K562 (cell line): ENCODE measurements around the gene APOA1. TPM values are rescaled to one million over a fixed set of nuclear protein-coding genes. Genes with fewer than 3 reads are reported as not detected.

ENCODE experiments used
- ATAC-seq: fragments of 200-7000 bp; cut with Tn5 transposase; 3 replicates; pipeline ENCODE4 v1.9.1; 2020; ENCODE audit warnings: moderate library complexity
- BruUV-seq: library from RNA; stranded (reverse); fragments of 400-500 nt; replicated peaks from 2 replicates; lab custom pipeline; 2021; lab: Mats Ljungman, UMichigan
- CTCF ChIA-PET: fragments of 300-600 bp; formaldehyde crosslinking; extraction: SDS; loops from one replicate; lab custom pipeline; 2021; ENCODE audit warnings: low intra/inter-chr PET ratio; lab: Yijun Ruan, JAX
- POLR2A ChIA-PET: fragments of 300-600, 350-650 bp; sonication (Branson Sonifier 250); formaldehyde crosslinking; extraction: SDS; loops from one replicate; lab custom pipeline; 2021; ENCODE audit warnings: antibody characterized with exemption, inconsistent platforms; lab: Yijun Ruan, JAX
- DNase-seq, 4 experiments: peaks; one replicate each; pipeline versions ENCODE4 v3.0.0 to v3.0.0-alpha.2; 2011 to 2018; ENCODE audit warnings: low spot score in 3 of 4, mixed read lengths in 3 of 4; ENCODE audit errors: extremely low read depth in 1 of 4
- FAIRE-seq: peaks from 2 replicates; lab custom pipeline; 2011; peaks lifted over from hg19 to GRCh38; lab: Jason Lieb, UNC
- H2AFZ ChIP-seq: 2 replicates; pipeline ENCODE4 v1.6.0; 2011; ENCODE audit warnings: low read depth, low read length, control low read depth, inconsistent platforms
- H3K27ac ChIP-seq: fragments of 200-600 bp; 3 replicates; pipeline ENCODE4 v1.8.0; 2011; ENCODE audit warnings: low read depth, mild to moderate bottlenecking, control low read depth, inconsistent platforms, low read length, moderate library complexity, mixed read lengths; ENCODE audit errors: extremely low read depth
- H3K27me3 ChIP-seq, 2 experiments: fragments of 300-600 bp in 1 of 2; 2 replicates in 1 of 2; 3 replicates in 1 of 2; pipeline versions ENCODE4 v1.6.0 to v1.8.0; 2011; ENCODE audit warnings: inconsistent platforms in 2 of 2, low read length in 2 of 2, mild to moderate bottlenecking in 1 of 2, mixed read lengths in 1 of 2, moderate library complexity in 1 of 2; ENCODE audit not compliant: control insufficient read depth in 2 of 2, insufficient read depth in 2 of 2
- H3K36me3 ChIP-seq: fragments of 300-600 bp; 3 replicates; pipeline ENCODE4 v1.8.0; 2011; ENCODE audit warnings: mild to moderate bottlenecking, low read length, inconsistent platforms; ENCODE audit not compliant: control insufficient read depth, insufficient read depth
- H3K4me1 ChIP-seq, 2 experiments: fragments of 200-600 bp in 1 of 2; replicated peaks in 1 of 2; 2 replicates in 1 of 2; 3 replicates in 1 of 2; pipeline versions ENCODE4 v1.5.1 to v1.8.0; 2011; ENCODE audit warnings: inconsistent platforms in 2 of 2, low read length in 2 of 2, mild to moderate bottlenecking in 1 of 2, mixed read lengths in 1 of 2, moderate library complexity in 1 of 2; ENCODE audit not compliant: control insufficient read depth in 2 of 2, insufficient read depth in 2 of 2
- H3K4me2 ChIP-seq: 2 replicates; pipeline ENCODE4 v1.6.1; 2011; ENCODE audit warnings: low read length, control low read depth, inconsistent platforms, mixed read lengths; ENCODE audit not compliant: insufficient read depth
- H3K4me3 ChIP-seq: fragments of 200-600 bp; sonication (generic), shearing (Covaris generic); 2 replicates; pipeline ENCODE4 v1.5.1; 2016; ENCODE audit warnings: control low read depth, inconsistent platforms
- H3K79me2 ChIP-seq: fragments of 200-600 bp; 3 replicates; pipeline ENCODE4 v1.8.0; 2011; ENCODE audit warnings: low read length, inconsistent platforms; ENCODE audit not compliant: control insufficient read depth, insufficient read depth
- H3K9ac ChIP-seq, 2 experiments: 2 replicates each; pipeline versions ENCODE4 v1.6.0 to v1.6.1; 2011; ENCODE audit warnings: low read depth in 2 of 2, low read length in 2 of 2, control low read depth in 1 of 2, inconsistent platforms in 1 of 2, mild to moderate bottlenecking in 1 of 2, mixed read lengths in 1 of 2; ENCODE audit not compliant: insufficient read depth in 1 of 2
- H3K9me1 ChIP-seq: one replicate; pipeline ENCODE4 v1.6.0; 2011; ENCODE audit warnings: inconsistent platforms, mild to moderate bottlenecking, low read length, moderate library complexity; ENCODE audit not compliant: control insufficient read depth, insufficient read depth
- H3K9me3 ChIP-seq: replicated peaks from 2 replicates; pipeline ENCODE4 v1.5.1; 2011; ENCODE audit warnings: low read depth, low read length, inconsistent platforms; ENCODE audit not compliant: control insufficient read depth, insufficient read depth
- H4K20me1 ChIP-seq: replicated peaks from 2 replicates; pipeline ENCODE4 v1.6.1; 2011; ENCODE audit warnings: low read length, inconsistent platforms, mixed read lengths; ENCODE audit not compliant: control insufficient read depth, insufficient read depth
- CCNT2 ChIP-seq: IDR thresholded peaks from 2 replicates; pipeline ENCODE4 v1.6.1; 2011; ENCODE audit warnings: borderline replicate concordance, low read depth, mild to moderate bottlenecking, moderate library complexity, mixed read lengths, low read length; ENCODE audit not compliant: insufficient read length; ENCODE audit errors: extremely low read depth
- EP300 ChIP-seq: IDR thresholded peaks from 2 replicates; pipeline ENCODE4 v1.6.1; 2012; ENCODE audit warnings: low read length, improper control_type of control experiment
- EZH2 ChIP-seq: IDR thresholded peaks from 2 replicates; pipeline ENCODE4 v1.6.1; 2012; ENCODE audit warnings: low read depth, mild to moderate bottlenecking, inconsistent platforms, low read length, borderline replicate concordance
- FUS ChIP-seq: fragments of 200-400 bp; formaldehyde crosslinking; optimal IDR thresholded peaks from 2 replicates; pipeline ENCODE3; 2017; ENCODE audit warnings: low read depth, low read length
- NFIX ChIP-seq: fragments of 250-450 bp; sonication (Bioruptor Pico); IDR thresholded peaks from 2 replicates; pipeline ENCODE4 v1.4.0; 2020; ENCODE audit warnings: low read depth, mild to moderate bottlenecking, moderate library complexity
- RBM34 ChIP-seq: fragments of 200-400 bp; formaldehyde crosslinking; IDR thresholded peaks from 2 replicates; pipeline ENCODE4 v1.6.1; 2018; ENCODE audit warnings: low read length, borderline replicate concordance; ENCODE audit not compliant: insufficient read depth
- ZBTB7A ChIP-seq: IDR thresholded peaks from 2 replicates; pipeline ENCODE4 v1.6.1; 2011; ENCODE audit warnings: low read depth, mild to moderate bottlenecking, low read length, moderate library complexity, borderline replicate concordance; ENCODE audit not compliant: control insufficient read depth
- ZNF143 ChIP-seq: sonication (generic); formaldehyde crosslinking; IDR thresholded peaks from 2 replicates; pipeline ENCODE4 v1.9.0; 2022; ENCODE audit warnings: mild to moderate bottlenecking, missing genetic modification reagents
- ZNF3 ChIP-seq: fragments of 250-450 bp; sonication (Bioruptor Pico); IDR thresholded peaks from 2 replicates; pipeline ENCODE4 v1.5.0; 2021; ENCODE audit warnings: mild to moderate bottlenecking, moderate library complexity
- WGBS: fragments of 100-300 bp; shearing (Covaris generic); methylation state at CpG from one replicate; pipeline ENCODE4 v1.1.6; 2016; ENCODE audit warnings: low coverage, mixed read lengths; ENCODE audit not compliant: insufficient coverage; ENCODE audit errors: missing lambda C conversion rate; 5-methylcytosine and 5-hydroxymethylcytosine counted together
- in situ Hi-C: fragments of 300-500 bp; cut with MboI; formaldehyde crosslinking; loops from 4 replicates; pipeline ENCODE4 v1.15.0; 2018; ENCODE audit warnings: inconsistent platforms, mixed read lengths
- intact Hi-C: fragments of 100-400 bp; cut with micrococcal nuclease; formaldehyde crosslinking; loops from 2 replicates; pipeline ENCODE4 v1.14.2; 2022
- polyA plus RNA-seq, 8 experiments: library from polyadenylated mRNA; depleted of rRNA in 4 of 8; stranded (reverse) in 5 of 8; unstranded in 3 of 8; fragments of >200 nt; fragmentation: Nextera tagmentation in 2 of 8; fragmentation: Illumina TruSeq in 1 of 8; extraction: Ambion mirVana in 2 of 8; extraction: Trizol in 1 of 8; gene quantifications; 2 replicates each; pipeline versions ENCODE4 v1.2.1 to v1.2.3, GENCODE V29; 2011 to 2014; ENCODE audit warnings: inconsistent platforms in 1 of 8, missing spikeins in 1 of 8
- total RNA-seq, 7 experiments: library from RNA; depleted of rRNA in 6 of 7; stranded (reverse); fragments of >200 nt in 6 of 7; fragmentation: Illumina TruSeq in 2 of 7; extraction: Trizol in 2 of 7; gene quantifications; 2 replicates each; pipeline versions ENCODE4 v1.2.1 to v1.2.3, GENCODE V29; 2011 to 2021; ENCODE audit warnings: low replicate concordance in 1 of 7
- TF ChIP-seq, protein P1 (sequence below): fragments of 250-450 bp; sonication (Bioruptor Pico); IDR thresholded peaks from 2 replicates; pipeline ENCODE4 v1.6.1; 2021; ENCODE audit warnings: mild to moderate bottlenecking
- TF ChIP-seq, protein P2 (sequence below): sonication (generic); formaldehyde crosslinking; IDR thresholded peaks from 2 replicates; pipeline ENCODE4 v1.8.0; 2022; ENCODE audit warnings: missing genetic modification reagents, mild to moderate bottlenecking, borderline replicate concordance
- TF ChIP-seq, protein P3 (sequence below): sonication (generic); formaldehyde crosslinking; IDR thresholded peaks from 2 replicates; pipeline ENCODE4 v1.8.0; 2023; ENCODE audit warnings: mild to moderate bottlenecking, missing genetic modification reagents

The APOA1 gene
- total and polyA plus RNA-seq, 9 of the 15 experiments (the other 6 are each of a cell fraction or from before 2014, with no cell fraction given), result 1.8 TPM; not detected in 8

DNA sequence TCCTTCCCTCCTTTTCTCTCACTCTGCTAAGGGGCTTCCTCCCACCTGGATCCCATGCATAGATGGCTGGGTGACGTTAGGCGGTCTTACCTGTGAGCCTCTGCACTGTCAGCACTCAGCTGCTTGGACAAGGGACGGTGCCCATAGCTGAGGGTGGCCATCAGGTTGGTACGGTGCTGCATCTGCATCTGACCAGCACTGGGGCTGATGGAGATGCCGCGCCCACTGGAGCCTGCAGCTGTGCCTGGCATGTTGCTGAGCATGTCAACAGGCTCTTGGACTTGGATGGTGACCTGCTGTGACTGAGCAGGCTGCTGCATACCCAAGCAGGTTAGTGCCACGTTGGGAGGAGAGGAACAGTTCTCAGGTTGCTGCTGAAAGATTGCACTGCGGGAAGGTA is 21.8 kb upstream of the APOA1 start:
- POLR2A ChIA-PET, result interaction anchor here (0.7 to 1.2 kb wide), 3 partner anchors 16 to 315 kb away, joined by 3 to 5 read pairs (median 3); partner anchors contain the start of gene PAFAH1B2
- peaks cover 67% of the 10 kb centered on the region for H3K36me3 ChIP-seq
- H3K27me3 ChIP-seq, result no peaks in the 10 kb centered on the region
- no peak overlapping the region for H3K4me3 ChIP-seq
- no TSS peak for BruUV-seq
- H3K4me1 ChIP-seq, result peaks cover 5 to 12% of the 10 kb centered on the region in 2 experiments; a peak in 4 of 5 replicates
- no peaks in the 10 kb centered on the region for H4K20me1 ChIP-seq
- H3K4me2 ChIP-seq, result no peak overlapping the region
- no peak overlapping the region; the same call in 2 of the 3 replicates for H3K27ac ChIP-seq
- DNase-seq (no peak), FAIRE-seq (no peak), ATAC-seq (no peak)
- H3K9me1 ChIP-seq, result no peaks in the 10 kb centered on the region
- TF ChIP-seq EP300 (no peak), EZH2 (no peak), ZBTB7A (no peak), FUS (no peak), ZNF3 (no peak), RBM34 (no peak), NFIX (CRISPR knock-in tag) (no peak), ZNF143 (CRISPR knock-in tag) (no peak), CCNT2 (no peak)
- TF ChIP-seq, protein P1, sequence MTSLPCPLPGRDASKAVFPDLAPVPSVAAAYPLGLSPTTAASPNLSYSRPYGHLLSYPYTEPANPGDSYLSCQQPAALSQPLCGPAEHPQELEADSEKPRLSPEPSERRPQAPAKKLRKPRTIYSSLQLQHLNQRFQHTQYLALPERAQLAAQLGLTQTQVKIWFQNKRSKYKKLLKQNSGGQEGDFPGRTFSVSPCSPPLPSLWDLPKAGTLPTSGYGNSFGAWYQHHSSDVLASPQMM (CRISPR knock-in tag), result no peak
- TF ChIP-seq, protein P2, sequence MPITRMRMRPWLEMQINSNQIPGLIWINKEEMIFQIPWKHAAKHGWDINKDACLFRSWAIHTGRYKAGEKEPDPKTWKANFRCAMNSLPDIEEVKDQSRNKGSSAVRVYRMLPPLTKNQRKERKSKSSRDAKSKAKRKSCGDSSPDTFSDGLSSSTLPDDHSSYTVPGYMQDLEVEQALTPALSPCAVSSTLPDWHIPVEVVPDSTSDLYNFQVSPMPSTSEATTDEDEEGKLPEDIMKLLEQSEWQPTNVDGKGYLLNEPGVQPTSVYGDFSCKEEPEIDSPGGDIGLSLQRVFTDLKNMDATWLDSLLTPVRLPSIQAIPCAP (CRISPR knock-in tag), result no peak
- TF ChIP-seq, protein P3, sequence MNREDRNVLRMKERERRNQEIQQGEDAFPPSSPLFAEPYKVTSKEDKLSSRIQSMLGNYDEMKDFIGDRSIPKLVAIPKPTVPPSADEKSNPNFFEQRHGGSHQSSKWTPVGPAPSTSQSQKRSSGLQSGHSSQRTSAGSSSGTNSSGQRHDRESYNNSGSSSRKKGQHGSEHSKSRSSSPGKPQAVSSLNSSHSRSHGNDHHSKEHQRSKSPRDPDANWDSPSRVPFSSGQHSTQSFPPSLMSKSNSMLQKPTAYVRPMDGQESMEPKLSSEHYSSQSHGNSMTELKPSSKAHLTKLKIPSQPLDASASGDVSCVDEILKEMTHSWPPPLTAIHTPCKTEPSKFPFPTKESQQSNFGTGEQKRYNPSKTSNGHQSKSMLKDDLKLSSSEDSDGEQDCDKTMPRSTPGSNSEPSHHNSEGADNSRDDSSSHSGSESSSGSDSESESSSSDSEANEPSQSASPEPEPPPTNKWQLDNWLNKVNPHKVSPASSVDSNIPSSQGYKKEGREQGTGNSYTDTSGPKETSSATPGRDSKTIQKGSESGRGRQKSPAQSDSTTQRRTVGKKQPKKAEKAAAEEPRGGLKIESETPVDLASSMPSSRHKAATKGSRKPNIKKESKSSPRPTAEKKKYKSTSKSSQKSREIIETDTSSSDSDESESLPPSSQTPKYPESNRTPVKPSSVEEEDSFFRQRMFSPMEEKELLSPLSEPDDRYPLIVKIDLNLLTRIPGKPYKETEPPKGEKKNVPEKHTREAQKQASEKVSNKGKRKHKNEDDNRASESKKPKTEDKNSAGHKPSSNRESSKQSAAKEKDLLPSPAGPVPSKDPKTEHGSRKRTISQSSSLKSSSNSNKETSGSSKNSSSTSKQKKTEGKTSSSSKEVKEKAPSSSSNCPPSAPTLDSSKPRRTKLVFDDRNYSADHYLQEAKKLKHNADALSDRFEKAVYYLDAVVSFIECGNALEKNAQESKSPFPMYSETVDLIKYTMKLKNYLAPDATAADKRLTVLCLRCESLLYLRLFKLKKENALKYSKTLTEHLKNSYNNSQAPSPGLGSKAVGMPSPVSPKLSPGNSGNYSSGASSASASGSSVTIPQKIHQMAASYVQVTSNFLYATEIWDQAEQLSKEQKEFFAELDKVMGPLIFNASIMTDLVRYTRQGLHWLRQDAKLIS (CRISPR knock-in tag), result no peak
- intact Hi-C loops, result no loop called here
- no peak overlapping the region for H2AFZ ChIP-seq
- no peaks in the 10 kb centered on the region for H3K9me3 ChIP-seq
- no peak overlapping the region for H3K9ac ChIP-seq
- CTCF ChIA-PET, result no interaction called here
- no peaks in the 10 kb centered on the region for H3K79me2 ChIP-seq
- 84% methylated on average over 8 of the region's 8 CpGs for WGBS
- in situ Hi-C loops, result no loop called here
